HG03060 (cell line): ENCODE measurements around the gene CEP128.

Experiments
- ATAC-seq: cut with Tn5 transposase; IDR thresholded peaks from one replicate; pipeline ENCODE4 v1.9.1; 2021; ENCODE audit warnings: low read depth, moderate number of reproducible peaks; ENCODE audit not compliant: unreplicated experiment

Gene CEP128

DNA sequence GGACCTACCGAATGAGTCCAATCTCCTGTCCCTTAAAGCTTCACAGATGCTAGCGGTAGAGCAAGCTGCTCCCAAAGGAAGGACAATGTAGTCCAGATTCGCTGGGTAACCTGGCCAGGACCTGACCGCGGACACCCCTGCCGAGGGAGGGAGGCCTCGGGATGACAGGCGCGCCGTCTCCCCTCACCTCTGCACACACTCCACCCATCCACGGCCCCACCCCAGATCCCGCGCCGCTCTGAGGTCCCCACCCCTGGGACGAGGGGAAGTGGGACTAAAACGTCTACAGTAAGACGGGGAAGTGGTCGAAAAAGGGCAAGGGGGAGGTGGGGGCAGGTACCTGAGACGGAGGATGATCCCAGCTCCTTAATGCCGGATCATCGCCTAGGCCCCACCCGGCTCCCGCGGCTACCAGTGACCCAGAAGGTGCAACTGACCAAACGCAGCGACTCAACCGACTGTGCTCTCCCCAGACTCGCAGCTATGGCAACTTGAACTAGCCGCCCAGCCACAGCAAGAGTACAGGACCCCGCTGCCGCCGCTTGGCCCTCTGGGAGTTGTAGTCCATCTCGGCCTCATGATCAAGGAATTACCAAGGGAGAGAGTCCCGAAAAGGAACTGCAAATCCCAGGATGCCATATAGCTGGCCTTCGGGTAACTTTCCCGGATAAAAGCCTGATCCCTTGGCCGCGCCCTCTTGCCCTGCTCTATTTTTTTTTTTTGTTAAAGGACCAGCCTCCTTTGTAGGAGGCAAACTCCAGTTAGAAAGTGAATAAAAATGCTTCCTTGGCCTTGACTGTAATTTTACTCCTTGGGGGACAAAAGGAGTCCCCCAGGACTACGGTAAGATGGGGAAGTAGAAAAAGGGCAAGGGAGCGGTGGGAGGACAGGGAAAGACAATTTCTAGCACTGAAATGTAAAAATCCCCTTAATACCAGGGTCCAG, at the start of gene CEP128:
CEP128 (minus strand) TSS at position 498 of the 945 bp plus-strand sequence.
- ATAC-seq, result peak; percentile 80

DNA sequence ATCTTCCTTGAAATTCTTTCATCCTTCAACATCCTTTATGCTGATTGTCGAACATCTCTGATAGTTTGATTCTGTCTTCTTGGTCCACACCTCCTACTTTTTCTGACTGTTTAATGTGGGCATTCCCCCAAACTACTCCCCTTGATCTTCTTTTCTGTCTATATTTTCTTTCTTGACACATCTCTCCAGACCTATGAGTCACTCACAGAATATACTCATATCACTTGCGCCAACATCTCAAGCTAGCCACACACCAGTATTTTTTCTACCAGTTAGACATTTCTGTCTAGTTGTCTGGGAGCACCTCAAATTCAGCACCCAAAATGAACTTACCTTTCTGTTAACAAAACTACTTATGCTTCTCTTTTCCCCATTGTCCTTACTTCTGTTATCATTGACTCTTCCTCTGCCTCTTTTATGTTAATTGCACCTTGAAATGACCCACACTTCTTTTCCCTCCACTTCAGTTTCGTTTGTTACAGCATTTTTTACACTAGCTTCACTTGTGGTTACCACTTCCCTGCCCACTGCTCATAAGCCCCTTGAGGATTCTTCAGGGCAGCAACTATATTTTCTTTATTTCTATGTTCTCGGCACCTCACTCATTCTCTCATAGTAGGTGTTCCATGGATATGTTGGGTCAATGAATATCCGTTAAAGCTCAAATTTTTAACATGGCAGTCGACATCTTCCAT, 47.3 kb upstream of the CEP128 start:
- ATAC-seq, result peak; percentile 43

DNA sequence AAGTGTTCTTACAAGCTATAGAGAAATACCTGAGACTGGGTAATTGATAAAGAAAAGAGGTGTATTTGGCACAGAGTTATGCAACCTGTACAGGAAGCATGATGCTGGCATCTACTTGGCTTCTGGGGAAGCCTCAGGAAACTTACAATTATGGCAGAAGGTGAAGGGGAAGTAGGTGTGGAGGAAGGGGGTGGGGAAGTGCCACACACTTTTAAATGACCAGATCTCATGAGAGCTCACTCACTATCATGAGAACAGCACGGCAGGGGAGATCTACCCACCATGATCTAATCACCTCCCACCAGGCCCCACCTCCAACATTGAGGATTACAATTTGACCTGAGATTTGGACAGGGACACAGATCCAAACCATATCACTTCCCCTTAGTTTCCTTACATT, 46.7 kb upstream of the CEP128 start:
- ATAC-seq, result no peak

DNA sequence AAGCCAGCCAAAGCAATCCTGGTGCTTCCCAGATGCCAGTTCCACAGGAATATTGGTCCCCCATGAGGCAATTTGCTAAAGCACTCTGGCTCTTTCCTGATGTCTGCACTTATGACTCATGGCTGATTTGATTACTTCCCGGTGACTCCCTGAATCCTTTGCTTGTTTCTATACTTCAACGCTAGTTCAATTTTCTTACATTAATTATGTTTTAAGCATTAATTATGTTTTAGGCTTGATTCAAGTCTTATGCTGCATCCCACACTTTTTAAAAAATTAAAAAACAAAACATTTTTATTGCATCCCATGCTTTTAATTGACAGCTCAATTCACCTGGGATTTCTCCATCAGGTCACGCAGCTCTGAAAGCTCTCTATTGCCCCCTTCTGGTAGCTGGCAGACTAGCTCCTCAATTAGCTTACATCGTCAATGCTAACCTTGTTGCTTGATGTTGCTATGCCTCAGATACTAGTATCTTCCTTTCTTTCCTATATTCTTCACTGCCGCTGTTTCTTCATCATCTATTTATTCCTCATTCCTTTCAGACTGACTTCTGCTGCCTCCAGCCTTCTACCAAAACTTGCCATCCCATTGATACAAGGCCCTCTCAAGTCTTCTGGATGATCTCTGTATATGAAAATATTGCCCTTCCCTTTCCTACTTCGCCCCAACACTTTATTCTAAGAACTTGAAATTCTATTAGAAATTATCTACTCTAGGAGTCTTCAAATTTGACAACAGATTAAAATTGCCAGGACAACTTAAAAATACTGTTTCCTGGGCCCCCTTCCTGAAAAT, 45.9 kb upstream of the CEP128 start:
- no peak for ATAC-seq

DNA sequence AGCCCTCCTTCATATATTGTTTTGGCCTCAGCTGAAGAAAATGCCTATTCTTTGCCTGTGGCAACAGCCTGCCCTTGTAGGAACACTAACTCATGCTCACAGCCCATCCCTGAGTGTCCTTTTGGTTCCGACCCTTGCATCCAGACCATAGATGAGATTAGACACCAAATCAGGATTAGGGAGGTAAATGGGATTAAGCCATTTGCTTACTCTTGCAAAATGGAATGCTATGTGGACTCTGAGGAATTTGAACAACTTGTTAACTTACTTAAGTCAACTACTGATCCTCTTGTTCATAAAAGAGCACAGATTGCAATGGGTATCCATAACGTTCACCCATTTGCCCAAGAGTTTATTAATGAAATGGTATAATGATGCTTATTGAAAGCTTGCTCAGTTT, 41.2 kb upstream of the CEP128 start:
- no peak for ATAC-seq

DNA sequence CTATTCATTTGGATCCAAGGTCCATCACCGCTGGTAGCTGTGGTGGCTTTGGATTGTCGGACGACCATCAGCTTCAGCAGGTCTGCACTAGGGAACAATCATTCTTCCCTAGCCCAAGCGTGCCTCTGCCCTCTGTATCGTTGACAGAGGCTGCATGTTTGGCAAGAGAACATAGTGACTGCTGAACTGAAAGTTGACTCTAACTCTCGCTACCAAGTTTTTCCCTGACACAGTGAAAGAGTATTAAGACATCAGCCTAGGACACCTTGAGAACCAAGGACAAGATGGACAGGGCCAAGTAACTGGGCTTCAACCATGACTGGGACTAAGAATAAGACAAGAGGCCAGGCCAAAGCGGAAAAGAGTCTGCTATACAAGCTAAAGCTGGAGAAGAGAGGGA, 40.1 kb upstream of the CEP128 start:
- no peak for ATAC-seq

DNA sequence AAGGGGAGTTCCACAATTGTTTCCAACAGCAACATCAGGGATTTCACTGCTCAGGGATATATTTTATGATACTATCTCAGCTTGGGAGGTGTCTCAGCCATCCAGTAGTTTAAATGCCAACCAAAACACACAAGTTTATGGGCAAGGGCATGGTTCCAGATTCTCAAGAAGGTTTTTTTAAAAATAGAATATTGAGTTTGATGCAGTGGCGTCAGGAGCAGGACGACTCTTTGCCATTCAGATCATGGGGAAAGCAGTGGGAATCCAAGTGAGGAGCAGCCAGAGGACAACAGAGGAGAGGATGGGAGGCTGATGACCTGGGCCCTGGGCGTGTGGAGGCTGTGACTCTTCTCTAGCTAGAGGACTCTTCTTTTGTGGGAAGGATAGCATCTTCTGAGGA, 39.6 kb upstream of the CEP128 start:
- ATAC-seq, result no peak

DNA sequence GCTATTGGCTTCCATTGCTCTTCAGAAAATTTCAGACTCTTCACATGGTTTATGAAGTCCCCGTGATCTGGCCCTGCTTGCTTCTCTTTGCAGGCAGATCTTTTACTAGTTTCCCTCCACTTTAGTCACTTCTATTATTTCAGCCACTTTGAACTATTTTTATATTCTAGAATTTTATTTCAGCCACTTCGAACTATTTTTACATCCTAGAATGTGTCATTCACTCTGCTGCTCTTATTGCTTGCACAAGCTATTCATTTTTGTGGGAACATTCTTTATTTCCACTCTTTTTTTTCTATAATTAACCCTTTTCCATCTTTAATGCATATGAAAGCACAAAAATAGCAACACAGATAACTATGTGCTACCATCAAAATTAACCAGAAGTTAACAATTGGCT, 38.4 kb upstream of the CEP128 start:
- ATAC-seq, result no peak

DNA sequence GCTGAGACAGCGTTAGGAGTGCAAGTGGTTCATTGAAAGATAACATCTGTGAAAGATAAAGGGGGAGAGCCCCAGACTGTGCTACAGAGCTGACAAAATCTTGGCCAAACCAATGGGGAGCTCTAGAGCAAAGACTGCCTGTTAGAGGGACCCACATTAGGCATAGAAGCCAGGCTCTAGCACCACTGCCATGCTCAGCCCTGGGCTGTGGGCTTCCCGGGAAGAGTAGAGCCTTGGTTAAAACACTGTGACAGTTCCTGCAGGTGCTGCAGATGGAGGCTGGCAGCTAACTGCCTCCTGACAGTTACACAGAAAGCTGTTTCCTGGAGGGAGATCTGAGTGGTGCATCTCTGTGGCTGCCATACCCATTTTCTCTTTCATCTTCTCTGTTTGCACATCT, 36.9 kb upstream of the CEP128 start:
- no peak for ATAC-seq

DNA sequence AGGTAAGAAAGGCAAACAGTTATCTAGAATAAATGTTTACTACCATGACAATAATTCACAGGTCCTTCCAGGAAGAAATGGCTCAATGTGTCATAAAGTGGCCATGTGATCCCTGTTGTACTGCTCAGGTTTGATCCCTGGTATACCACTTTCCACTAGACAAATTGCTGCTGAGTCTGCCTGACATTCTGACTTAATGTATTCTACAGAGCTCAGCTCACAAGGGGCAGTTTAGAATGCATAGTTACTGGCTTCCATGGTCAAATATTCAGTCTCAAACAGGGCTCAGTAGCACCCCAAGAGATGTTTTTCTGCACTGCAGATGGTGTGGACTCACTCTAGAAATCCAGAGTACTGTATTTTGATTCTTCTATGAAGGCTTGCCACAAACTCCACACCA, 35.7 kb upstream of the CEP128 start:
- ATAC-seq, result no peak

DNA sequence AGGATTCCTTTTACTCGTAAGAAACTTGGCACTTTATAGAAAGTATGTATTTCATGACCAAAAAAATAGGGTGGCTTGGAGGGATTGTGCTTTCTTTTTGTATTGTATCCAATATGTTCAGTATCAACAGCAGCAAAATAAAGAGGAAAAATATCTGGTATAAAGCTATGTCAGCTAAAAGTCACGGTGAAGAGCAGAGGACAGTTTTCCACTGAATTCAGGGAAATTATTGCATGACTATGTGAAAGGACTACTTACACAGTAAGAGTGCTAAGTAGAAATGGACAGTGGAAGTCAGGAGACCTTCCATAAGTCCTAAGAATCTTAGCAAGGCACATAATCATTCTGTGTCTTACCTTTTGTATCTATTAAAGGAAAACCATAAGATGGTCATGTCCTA, 33.1 kb upstream of the CEP128 start:
- ATAC-seq, result no peak

DNA sequence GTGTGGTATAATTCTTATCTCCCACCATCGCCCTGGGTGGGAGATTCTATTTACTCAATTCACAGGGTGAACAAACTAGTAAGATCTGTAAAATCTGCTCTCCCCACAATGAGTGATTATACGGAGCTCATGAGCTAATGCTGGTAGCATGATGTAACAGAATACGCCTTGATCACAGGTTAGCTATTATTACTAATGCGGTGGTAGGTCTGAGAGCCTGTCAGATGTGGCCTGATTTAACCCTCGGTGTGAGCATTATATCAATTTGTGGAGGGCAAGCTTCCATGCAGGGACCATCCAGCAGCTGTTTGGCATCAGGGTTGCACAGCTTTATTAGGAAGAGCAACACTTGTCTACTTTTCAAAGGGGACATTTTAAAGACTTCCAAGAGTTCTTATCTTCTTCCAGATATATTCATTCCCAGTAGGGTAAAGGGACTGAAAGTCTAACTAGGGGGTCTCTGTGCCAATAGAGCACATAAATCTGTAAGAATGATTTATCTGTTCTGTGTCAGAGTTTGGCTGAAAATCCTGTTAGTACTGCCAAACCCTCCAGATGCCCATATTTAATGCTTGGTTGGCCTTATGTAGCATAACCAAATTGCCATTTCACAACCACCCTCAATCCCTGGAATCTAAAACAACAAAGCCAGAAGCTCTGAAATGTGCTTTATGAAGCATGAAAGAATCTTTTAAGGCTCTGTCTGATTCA, 32.5 kb upstream of the CEP128 start:
- ATAC-seq, result no peak

DNA sequence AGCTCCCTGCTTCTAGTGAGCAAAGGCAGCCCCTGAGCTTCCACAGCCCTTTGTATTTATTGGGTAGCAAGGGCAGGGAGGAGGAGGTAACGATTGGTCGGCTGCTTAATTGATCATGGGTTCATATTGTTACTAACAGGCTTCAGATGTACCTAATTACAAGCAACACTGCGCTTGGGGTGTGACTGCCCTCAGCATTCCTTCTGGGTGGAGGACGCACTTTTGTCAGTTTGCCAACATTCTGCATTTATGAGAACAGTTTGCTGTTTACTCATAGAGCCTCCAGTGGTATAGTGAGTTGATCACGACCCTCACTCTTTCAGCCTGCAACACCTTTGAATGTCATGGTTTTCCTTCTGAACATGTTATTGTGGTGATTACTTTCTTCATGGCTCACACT, 23.5 kb upstream of the CEP128 start:
- no peak for ATAC-seq

DNA sequence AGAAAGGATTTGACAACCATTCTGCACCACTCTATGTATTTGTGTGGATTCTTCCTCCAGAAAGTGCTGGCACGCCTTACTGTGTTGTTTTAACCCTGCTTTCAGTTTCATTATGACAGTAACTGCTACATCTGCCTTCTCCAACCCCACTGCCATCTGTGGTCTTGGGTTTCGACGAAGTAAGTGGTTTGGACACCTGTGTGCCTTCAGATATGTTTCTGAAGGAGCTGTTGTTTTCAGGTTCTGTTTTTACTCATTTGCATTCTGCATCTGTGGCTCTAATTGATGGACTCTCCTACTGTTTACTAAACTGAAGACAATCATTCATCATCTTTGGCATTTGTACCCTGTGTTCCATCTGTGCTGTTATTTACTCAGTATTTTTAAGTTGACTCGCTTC, 18.0 kb upstream of the CEP128 start:
- ATAC-seq, result peak; percentile 97

DNA sequence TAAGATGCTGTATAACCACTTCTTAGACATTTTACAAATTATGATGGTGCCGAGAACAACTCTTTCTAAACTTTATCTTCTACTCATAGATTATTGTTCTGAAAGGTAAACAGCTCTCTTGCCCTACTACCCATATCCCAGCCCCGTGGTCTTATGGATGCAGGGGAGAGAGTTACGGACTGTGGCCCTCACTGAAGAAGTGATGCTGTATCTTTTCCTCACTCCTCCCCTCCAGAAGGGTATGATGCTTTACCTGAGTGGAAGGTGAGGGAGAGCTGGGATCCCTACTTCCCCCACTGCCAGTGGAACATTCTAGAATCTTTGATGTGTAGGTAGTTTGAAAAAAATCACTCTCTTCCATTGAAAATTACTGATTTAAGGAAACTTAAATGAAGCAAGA, 17.4 kb upstream of the CEP128 start:
- no peak for ATAC-seq

DNA sequence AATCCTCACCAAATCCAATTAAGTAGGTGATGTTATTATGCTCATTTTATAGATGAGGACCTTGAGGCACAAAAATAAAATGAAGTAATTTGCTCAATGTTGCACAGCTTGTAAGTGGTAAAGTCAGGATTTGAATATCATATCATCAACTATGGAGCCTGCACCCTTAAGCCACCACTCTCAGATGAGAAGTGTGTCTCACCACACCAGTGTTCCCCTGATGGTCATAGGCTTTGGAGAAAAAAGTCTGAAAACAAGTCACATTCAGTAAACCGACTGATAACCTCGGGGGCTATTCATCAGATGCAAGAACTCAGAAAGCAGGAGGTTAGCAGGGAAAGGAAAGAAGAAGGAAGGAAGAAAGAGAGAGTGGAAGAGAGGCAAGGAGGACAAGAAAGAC, 16.7 kb upstream of the CEP128 start:
- no peak for ATAC-seq

DNA sequence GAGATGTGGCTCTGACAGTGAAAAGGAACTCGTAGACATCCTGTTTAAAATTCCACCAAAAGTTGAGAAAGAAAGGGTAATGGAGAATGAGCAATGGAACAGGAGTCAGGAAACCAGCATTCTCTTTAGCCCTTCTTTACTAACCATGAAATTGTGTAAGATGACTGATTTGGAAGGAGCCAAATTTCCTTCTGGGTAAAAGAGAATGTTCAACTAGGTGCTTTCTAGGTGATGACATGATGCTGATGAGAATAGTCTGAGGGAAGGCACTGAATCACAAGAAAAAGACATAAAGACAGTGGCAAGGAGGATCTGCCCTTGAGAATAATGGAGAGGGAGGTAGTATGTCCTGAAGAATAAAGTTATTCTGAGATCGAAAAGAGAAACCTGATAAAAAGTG, 16.1 kb upstream of the CEP128 start:
- no peak for ATAC-seq

DNA sequence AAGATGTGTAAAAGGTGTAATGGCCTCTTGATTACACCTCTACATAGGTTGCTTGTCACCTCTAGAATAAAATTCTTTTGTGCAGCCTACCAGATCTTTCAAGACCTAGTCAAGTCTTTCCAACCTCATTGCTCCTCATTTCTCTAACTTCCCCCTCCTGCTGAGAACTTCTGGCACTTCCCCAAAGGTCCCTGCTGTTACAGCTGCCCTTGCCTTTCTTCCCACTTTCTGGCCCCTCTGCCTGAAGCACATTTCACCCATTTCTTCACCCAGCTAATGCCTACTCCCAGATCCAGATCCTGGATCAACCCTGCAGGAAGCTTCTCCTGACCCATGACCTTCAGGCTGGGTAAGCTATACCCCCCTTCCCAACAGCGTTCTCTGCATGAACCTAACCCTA, 15.4 kb upstream of the CEP128 start:
- ATAC-seq, result no peak

DNA sequence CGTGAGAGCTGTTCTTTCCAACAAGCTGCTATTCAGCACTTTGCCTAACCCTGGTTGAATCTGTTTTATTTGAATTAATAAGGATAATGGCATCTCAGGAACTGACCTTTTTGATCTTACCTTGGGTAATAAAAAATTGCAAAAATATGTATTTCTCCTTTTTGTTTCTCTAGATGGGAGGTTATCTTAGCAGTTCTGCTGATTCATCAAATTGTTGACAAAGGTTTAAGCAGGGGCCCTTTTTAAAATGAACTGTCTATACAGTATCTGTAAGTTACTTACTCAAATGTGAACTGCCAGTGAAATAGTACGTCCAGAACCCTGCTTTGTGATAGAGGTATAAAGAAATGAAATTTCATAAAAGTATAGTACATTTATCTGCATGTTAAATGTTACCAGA, 14.6 kb upstream of the CEP128 start:
- ATAC-seq, result no peak

DNA sequence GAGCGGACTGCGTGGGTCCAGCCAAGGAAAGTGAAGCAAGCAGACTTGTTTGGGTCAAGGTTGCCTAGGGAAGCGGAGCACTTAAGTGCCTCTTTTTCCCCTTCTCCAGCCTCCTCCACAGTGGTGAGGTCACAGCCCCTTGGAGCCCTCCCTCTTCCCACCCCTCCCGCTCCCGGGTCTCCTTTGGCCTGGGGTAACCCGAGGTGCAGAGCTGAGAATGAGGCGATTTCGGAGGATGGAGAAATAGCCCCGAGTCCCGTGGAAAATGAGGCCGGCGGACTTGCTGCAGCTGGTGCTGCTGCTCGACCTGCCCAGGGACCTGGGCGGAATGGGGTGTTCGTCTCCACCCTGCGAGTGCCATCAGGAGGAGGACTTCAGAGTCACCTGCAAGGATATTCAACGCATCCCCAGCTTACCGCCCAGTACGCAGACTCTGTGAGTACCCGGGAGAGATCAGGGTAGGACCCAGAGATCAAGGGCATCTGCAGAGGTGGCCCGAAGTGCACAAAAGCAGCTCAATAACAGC, 13.9 kb upstream of the CEP128 start, which contains the start of gene TSHR:
TSHR (plus strand) TSS at position 206 of the 526 bp plus-strand sequence; CDS start at position 266, 60 bp downstream.
- ATAC-seq, result no peak
